ENCODE results near the gene TAS2R41.
"Not testable (repeated sequence)": the region's sequence is repeated elsewhere in the genome, so short reads cannot be mapped to it uniquely, and the experiment has no call there.

The TAS2R41 gene

DNA sequence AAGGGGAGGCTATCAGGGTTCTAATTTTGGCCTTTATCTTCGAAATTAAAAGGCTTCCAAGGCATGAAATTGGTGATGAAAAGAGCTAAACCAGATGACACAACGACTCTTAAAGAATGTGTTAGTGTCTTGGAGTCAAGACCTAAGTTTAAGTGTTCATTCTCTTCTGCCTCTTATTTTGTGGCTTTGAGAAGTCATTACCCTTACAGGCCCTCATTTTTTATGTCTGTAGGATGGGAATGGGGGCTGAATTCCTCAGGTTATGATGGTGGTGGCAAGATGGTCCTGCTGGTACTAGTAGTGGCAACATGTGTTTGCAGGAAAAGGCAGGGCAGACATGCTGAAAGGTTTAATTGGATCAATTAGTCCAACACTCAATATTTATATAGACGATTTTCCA is 19.0 kb upstream of the TAS2R41 start:
- Histone ChIP-seq H3K36me3 (ENCODE audit: control insufficient read depth, insufficient read depth, low read length) (no peaks in the 10 kb centered on the region), H3K4me3 (ENCODE audit: low read depth, low read length) (no peak overlapping the region), H3K9me3 (ENCODE audit: control insufficient read depth, insufficient read depth, low read length) (no peaks in the 10 kb centered on the region), H3K4me1 (ENCODE audit: control insufficient read depth, insufficient read depth, low read length) (no peaks in the 10 kb centered on the region), H3K9ac (ENCODE audit: low read depth, low read length) (no peak overlapping the region), H3K27me3 (ENCODE audit: control insufficient read depth, insufficient read depth, low read length) (no peaks in the 10 kb centered on the region)

DNA sequence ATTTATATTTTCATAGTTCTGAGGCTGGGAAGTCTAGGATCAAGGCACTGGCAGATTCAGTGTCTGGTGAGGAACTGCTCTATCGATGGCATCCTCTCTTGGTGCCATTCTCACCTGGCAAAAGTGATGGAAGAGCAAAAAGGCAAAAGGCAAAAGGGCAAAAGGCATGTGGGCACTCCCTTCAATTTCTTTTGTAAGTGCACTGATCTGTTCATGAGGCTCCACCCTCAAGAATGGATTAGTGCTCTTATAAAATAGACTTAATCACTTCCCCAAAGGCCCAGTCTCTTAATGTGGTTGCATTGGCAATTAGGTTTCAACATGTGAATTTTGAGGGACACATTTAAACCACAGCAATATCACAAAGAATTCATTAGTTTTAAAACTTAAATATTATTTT is 18.3 kb upstream of the TAS2R41 start:
- no peaks in the 10 kb centered on the region for H3K9me3 ChIP-seq (ENCODE audit: control insufficient read depth, insufficient read depth, low read length)
- H3K27me3 ChIP-seq (ENCODE audit: control insufficient read depth, insufficient read depth, low read length), result no peaks in the 10 kb centered on the region
- no peaks in the 10 kb centered on the region for H3K36me3 ChIP-seq (ENCODE audit: control insufficient read depth, insufficient read depth, low read length)
- H3K9ac ChIP-seq (ENCODE audit: low read depth, low read length), result no peak overlapping the region
- no peaks in the 10 kb centered on the region for H3K4me1 ChIP-seq (ENCODE audit: control insufficient read depth, insufficient read depth, low read length)
- no peak overlapping the region for H3K4me3 ChIP-seq (ENCODE audit: low read depth, low read length)

DNA sequence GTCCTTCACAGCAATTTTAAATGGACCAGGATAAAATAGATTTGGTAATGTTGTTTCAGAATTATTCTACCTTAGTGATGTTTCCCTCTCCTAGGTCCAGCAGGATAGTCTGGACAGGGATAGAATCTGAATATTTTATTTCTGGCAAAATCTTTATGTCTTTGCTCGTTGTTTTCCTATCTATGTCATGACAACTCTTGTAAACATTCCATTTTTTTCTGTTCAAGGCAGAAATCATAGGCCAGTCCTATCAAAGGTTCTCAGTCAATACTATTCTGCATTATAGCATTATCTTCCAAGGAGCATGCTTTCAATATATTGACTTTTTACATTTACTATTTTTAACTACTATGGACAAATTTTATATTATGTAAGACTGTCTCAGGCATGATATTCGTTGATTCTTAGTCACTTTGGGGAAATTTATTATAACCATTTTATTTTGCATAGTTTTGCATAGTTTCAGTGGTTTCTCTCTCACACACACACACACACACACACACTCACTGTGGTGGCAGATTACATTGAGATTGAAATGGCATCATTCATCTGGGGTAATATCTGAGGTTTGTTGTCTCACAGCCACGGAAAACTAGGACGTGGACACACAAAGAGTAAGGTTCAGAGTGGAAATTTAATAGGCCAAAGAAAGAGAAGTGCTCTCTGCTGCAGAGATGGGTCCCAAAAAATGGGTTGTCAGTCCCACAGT is 17.2 kb upstream of the TAS2R41 start:
- no peaks in the 10 kb centered on the region for H3K27me3 ChIP-seq (ENCODE audit: control insufficient read depth, insufficient read depth, low read length)
- H3K4me3 ChIP-seq (ENCODE audit: low read depth, low read length), result no peak overlapping the region
- H3K9ac ChIP-seq (ENCODE audit: low read depth, low read length), result no peak overlapping the region

DNA sequence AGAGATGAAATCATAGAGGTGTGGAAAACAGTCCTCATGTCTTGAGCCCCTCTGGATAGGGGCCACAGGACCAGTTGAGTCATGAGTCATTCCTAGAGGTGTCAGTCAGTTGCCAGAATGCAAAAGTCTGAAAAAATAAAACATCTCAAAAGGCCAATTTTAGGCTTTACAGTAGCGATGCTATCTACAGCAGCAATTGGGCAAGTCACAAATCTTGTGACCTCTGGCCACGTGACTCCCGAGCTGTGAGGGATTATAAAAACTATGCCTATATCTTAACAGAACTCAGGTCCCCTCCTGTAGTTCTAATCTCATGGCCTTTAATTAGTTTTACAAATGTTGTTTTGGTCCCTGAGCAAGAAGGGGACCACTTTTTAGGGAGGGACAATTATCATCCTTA is 15.6 kb upstream of the TAS2R41 start:
- no peaks in the 10 kb centered on the region for H3K27me3 ChIP-seq (ENCODE audit: control insufficient read depth, insufficient read depth, low read length)
- H3K36me3 ChIP-seq (ENCODE audit: control insufficient read depth, insufficient read depth, low read length), result no peaks in the 10 kb centered on the region
- no peak overlapping the region for H3K9ac ChIP-seq (ENCODE audit: low read depth, low read length)
- no peaks in the 10 kb centered on the region for H3K9me3 ChIP-seq (ENCODE audit: control insufficient read depth, insufficient read depth, low read length)
- no peaks in the 10 kb centered on the region for H3K4me1 ChIP-seq (ENCODE audit: control insufficient read depth, insufficient read depth, low read length)
- no peak overlapping the region for H3K4me3 ChIP-seq (ENCODE audit: low read depth, low read length)

More for the DNA sequence above, 17.2 kb upstream of the TAS2R41 start:
- Histone ChIP-seq H3K9me3 (ENCODE audit: control insufficient read depth, insufficient read depth, low read length) (no peaks in the 10 kb centered on the region), H3K36me3 (ENCODE audit: control insufficient read depth, insufficient read depth, low read length) (no peaks in the 10 kb centered on the region), H3K4me1 (ENCODE audit: control insufficient read depth, insufficient read depth, low read length) (no peaks in the 10 kb centered on the region)

DNA sequence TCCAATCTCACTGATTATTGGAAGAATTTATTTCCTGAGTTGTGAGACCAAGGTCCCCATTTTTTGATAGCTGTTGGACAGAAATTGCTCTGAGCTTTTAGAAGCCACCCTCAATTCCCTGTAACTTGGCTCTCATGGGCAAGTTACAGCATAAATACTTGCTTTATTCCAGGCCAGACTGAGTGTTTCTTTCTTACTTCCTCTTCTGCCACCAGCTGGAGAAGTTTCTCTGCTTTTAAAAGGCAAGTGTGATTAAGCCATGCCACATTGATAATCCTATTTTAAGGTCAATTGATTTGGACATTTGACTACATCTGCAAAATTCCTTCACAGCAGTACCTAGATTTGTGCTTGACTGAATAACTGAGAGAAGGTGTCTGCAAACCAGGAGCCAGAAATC is 14.1 kb upstream of the TAS2R41 start:
- Histone ChIP-seq H3K9me3 (ENCODE audit: control insufficient read depth, insufficient read depth, low read length) (no peaks in the 10 kb centered on the region), H3K4me3 (ENCODE audit: low read depth, low read length) (no peak overlapping the region), H3K4me1 (ENCODE audit: control insufficient read depth, insufficient read depth, low read length) (no peaks in the 10 kb centered on the region), H3K27me3 (ENCODE audit: control insufficient read depth, insufficient read depth, low read length) (no peaks in the 10 kb centered on the region), H3K9ac (ENCODE audit: low read depth, low read length) (no peak overlapping the region), H3K36me3 (ENCODE audit: control insufficient read depth, insufficient read depth, low read length) (no peaks in the 10 kb centered on the region)

DNA sequence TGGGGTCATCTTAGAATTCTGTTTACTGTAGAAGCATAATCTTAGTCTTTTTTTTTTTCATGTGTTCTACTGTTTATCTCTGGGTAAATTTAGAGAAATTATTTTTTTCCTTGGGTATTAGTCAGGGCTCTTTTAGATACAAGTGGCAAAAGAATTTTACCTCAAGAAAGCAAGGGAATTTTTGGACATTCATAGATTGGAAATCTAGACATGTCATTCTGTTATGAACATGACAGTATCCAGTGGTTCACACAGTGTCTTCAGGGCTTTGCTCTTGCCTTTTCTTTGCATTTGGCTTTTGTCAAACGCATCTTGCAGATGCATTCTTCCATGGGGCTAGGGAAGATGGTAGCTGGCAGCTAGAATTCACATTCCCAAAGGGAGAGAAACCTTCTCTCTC is 13.7 kb upstream of the TAS2R41 start:
- no peak overlapping the region for H3K4me3 ChIP-seq (ENCODE audit: low read depth, low read length)
- H3K9me3 ChIP-seq (ENCODE audit: control insufficient read depth, insufficient read depth, low read length), result no peaks in the 10 kb centered on the region
- H3K36me3 ChIP-seq (ENCODE audit: control insufficient read depth, insufficient read depth, low read length), result no peaks in the 10 kb centered on the region
- H3K4me1 ChIP-seq (ENCODE audit: control insufficient read depth, insufficient read depth, low read length), result no peaks in the 10 kb centered on the region
- H3K9ac ChIP-seq (ENCODE audit: low read depth, low read length), result no peak overlapping the region
- H3K27me3 ChIP-seq (ENCODE audit: control insufficient read depth, insufficient read depth, low read length), result no peaks in the 10 kb centered on the region

DNA sequence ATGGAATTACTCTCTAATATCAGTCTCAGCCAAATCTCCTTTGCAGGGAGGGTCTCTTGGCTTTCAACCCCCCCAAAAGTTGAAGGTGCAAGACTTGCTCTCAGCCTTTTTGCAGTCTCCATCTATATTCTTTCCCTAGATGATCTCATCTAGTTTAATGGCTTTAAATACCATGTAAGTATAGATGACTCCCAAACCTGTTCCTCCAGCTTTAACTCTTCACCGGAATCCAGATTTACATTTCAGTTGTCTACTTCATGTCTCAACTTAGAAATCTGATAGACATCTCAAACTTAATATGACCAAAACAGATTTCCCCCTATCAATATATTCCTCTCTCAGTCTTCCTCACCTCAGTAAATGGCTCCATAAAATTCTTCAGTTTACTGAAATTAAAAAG is 9.9 kb upstream of the TAS2R41 start:
- no peaks in the 10 kb centered on the region for H3K4me1 ChIP-seq (ENCODE audit: control insufficient read depth, insufficient read depth, low read length)
- H3K4me3 ChIP-seq (ENCODE audit: low read depth, low read length), result no peak overlapping the region
- H3K9me3 ChIP-seq (ENCODE audit: control insufficient read depth, insufficient read depth, low read length), result no peaks in the 10 kb centered on the region
- H3K27me3 ChIP-seq (ENCODE audit: control insufficient read depth, insufficient read depth, low read length), result no peaks in the 10 kb centered on the region
- H3K9ac ChIP-seq (ENCODE audit: low read depth, low read length), result no peak overlapping the region
- no peaks in the 10 kb centered on the region for H3K36me3 ChIP-seq (ENCODE audit: control insufficient read depth, insufficient read depth, low read length)

DNA sequence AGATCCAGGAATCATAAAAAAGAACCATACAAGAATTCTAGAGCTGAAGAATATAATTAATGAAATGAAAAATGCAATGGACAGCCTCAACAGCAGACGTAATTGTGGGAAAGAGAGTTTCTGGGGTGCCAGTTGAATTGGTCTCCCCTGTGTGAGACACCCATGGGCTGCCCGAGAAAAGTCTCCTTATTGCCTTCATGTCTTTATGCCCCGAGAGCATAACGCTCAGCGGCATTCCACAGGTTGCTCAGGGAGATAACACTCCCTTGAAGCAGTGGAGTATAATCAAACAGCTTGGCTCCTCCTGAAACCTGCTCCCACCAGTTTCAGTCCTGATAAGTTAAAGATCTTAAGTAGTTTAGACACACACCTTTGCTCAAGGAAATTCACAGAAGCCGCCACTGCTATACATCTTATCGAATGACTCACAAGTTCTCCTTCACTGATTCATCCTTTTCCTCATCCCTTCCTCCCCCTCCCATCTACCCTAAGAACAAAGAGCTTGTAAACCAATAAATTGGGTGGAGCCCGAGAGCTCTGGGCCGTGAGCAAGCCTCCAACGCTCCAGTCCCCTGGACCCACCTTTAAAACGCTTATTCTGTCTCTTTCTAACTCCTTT is 5.5 kb upstream of the TAS2R41 start:
- H3K36me3 ChIP-seq (ENCODE audit: control insufficient read depth, insufficient read depth, low read length); H3K4me3 ChIP-seq (ENCODE audit: low read depth, low read length); H3K9me3 ChIP-seq (ENCODE audit: control insufficient read depth, insufficient read depth, low read length); H3K9ac ChIP-seq (ENCODE audit: low read depth, low read length); H3K27me3 ChIP-seq (ENCODE audit: control insufficient read depth, insufficient read depth, low read length); H3K4me1 ChIP-seq (ENCODE audit: control insufficient read depth, insufficient read depth, low read length): not testable (repeated sequence)

DNA sequence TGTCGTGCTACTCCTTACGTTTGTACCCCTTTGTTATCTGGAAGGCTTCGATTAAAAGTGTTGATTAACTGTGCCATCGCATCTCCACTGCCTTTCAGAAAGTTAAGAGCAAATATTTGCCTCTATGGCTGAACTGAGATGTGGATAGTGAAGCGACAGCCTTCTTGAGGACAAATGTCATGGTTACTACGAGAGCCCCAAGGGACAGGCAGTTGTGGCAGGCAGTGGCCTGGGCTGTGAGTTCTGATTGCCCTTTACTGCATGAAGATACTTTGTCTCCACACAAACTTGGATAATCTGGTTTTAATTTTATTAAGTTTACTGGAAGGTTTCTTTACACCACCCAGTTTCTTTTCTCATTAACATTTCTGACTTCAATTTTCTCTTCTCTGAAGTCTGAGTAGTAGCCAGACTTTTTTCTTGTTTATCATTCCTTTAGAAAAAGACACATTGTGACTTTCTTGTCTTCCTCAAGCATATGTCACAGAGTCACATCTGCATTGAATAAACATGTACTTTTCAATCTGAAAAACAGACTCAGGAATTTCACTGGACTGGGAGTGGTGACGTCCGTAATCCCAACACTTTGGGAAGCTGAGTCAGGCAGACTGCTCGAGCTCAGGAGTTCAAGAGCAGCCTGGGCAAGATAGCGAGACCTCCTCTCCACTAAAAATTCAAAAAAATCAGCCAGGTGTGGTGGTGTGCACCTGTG is 1.5 kb downstream of the TAS2R41 start:
- no peak overlapping the region for H3K4me3 ChIP-seq (ENCODE audit: low read depth, low read length)
- no peaks in the 10 kb centered on the region for H3K36me3 ChIP-seq (ENCODE audit: control insufficient read depth, insufficient read depth, low read length)
- H3K9me3 ChIP-seq (ENCODE audit: control insufficient read depth, insufficient read depth, low read length), result no peaks in the 10 kb centered on the region
- no peak overlapping the region for H3K9ac ChIP-seq (ENCODE audit: low read depth, low read length)
- no peaks in the 10 kb centered on the region for H3K27me3 ChIP-seq (ENCODE audit: control insufficient read depth, insufficient read depth, low read length)
- H3K4me1 ChIP-seq (ENCODE audit: control insufficient read depth, insufficient read depth, low read length), result no peaks in the 10 kb centered on the region

DNA sequence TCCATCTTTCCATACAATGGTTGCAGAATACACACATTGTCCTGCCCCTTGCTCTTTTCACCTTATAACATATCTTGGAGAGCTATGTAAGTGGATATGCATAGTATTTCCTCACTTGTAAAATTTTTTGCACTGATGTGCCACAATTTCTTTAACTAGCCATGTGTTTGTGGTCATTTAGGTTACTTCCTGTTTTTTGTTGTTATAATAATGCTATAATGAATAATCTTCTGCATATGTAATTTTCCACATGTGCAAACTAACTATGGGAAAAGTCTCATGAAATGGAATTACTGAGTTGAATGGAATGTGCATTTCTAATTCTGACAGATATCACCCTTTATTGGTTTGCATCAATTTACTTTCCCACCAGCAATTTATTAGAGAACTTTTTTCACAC is 2.8 kb downstream of the TAS2R41 start:
- Histone ChIP-seq H3K27me3 (ENCODE audit: control insufficient read depth, insufficient read depth, low read length) (no peaks in the 10 kb centered on the region), H3K4me3 (ENCODE audit: low read depth, low read length) (no peak overlapping the region), H3K9me3 (ENCODE audit: control insufficient read depth, insufficient read depth, low read length) (no peaks in the 10 kb centered on the region), H3K36me3 (ENCODE audit: control insufficient read depth, insufficient read depth, low read length) (no peaks in the 10 kb centered on the region), H3K4me1 (ENCODE audit: control insufficient read depth, insufficient read depth, low read length) (no peaks in the 10 kb centered on the region), H3K9ac (ENCODE audit: low read depth, low read length) (no peak overlapping the region)

DNA sequence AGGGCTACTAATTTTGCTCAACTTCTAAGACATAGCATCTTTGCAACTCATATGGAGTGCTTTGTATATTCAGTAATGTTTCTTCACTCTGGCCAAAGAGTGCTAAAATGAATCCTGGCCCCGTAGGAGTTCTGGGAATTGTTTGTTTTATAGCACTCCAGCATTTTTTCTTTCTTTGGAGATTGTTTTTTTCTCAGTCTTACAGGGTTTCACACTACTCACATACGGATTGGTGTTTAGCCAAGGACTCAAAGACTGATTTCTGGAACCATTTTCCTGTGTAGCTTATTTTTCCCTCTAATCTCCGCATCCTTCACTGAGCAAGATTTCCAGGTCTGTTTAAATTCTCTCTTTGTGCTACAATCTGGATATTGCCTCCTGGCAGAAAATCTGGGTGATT is 6.4 kb downstream of the TAS2R41 start:
- no peaks in the 10 kb centered on the region for H3K9me3 ChIP-seq (ENCODE audit: control insufficient read depth, insufficient read depth, low read length)
- H3K4me1 ChIP-seq (ENCODE audit: control insufficient read depth, insufficient read depth, low read length), result no peaks in the 10 kb centered on the region
- H3K27me3 ChIP-seq (ENCODE audit: control insufficient read depth, insufficient read depth, low read length), result no peaks in the 10 kb centered on the region
- no peaks in the 10 kb centered on the region for H3K36me3 ChIP-seq (ENCODE audit: control insufficient read depth, insufficient read depth, low read length)
- no peak overlapping the region for H3K9ac ChIP-seq (ENCODE audit: low read depth, low read length)
- H3K4me3 ChIP-seq (ENCODE audit: low read depth, low read length), result no peak overlapping the region

DNA sequence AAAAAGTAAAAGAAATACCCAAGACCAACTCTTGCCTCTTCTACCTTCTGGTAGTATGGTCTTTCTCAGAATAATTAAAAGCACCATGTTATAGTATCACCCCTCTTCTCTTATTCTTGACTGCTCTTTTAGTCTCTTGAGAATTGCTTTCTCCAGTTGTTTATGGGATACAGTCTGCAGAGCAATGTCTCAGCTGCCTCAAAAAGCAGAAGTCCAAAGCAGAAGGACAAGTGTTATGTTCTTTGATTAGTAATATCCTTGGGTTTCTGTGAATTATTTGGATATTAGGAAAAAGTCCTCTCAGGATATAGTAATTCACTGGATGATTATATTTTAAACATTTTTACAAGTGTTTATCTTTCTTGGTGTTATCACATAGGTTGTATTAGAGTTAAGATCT is 7.4 kb downstream of the TAS2R41 start:
- Histone ChIP-seq H3K9me3 (ENCODE audit: control insufficient read depth, insufficient read depth, low read length) (no peaks in the 10 kb centered on the region), H3K9ac (ENCODE audit: low read depth, low read length) (no peak overlapping the region), H3K4me3 (ENCODE audit: low read depth, low read length) (no peak overlapping the region), H3K4me1 (ENCODE audit: control insufficient read depth, insufficient read depth, low read length) (no peaks in the 10 kb centered on the region), H3K27me3 (ENCODE audit: control insufficient read depth, insufficient read depth, low read length) (no peaks in the 10 kb centered on the region), H3K36me3 (ENCODE audit: control insufficient read depth, insufficient read depth, low read length) (no peaks in the 10 kb centered on the region)

All from iPS-15b (cell line).